Aorta (tissue), 5 donors: Measurements from ENCODE around the gene CHRNE. TPM values are rescaled to one million over a fixed set of nuclear protein-coding genes. Genes with fewer than 3 reads are reported as not detected.

Experiments used
- ATAC-seq: fragments of 200-7000 bp; cut with Tn5 transposase; one replicate; pipeline ENCODE4 v1.9.1; 2022; ENCODE audit warnings: moderate library complexity; ENCODE audit not compliant: low FRiP score
- DNase-seq, 2 donors: peaks; one replicate each; pipeline ENCODE4 v3.0.0-alpha.2; 2020
- H3K27ac ChIP-seq, 2 donors: one replicate each; pipeline ENCODE4 v1.5.1; 2013; ENCODE audit warnings: low read length in 2 of 2, mild to moderate bottlenecking in 2 of 2, moderate library complexity in 2 of 2, control low read depth in 1 of 2, inconsistent platforms in 1 of 2, low read depth in 1 of 2
- H3K27me3 ChIP-seq, 2 donors: one replicate each; pipeline ENCODE4 v1.6.1; 2013; ENCODE audit warnings: control low read depth in 1 of 2, low read length in 1 of 2, mild to moderate bottlenecking in 1 of 2, moderate library complexity in 1 of 2; ENCODE audit not compliant: insufficient read depth in 2 of 2, control insufficient read depth in 1 of 2
- H3K36me3 ChIP-seq, 2 donors: one replicate each; pipeline ENCODE4 v1.6.1; 2013; ENCODE audit warnings: control low read depth in 1 of 2, low read length in 1 of 2, mild to moderate bottlenecking in 1 of 2; ENCODE audit not compliant: insufficient read depth in 2 of 2, control insufficient read depth in 1 of 2
- H3K4me1 ChIP-seq, 2 donors: one replicate each; pipeline ENCODE4 v1.6.1; 2013; ENCODE audit warnings: low read length in 2 of 2, control low read depth in 1 of 2, mild to moderate bottlenecking in 1 of 2, moderate library complexity in 1 of 2; ENCODE audit not compliant: insufficient read depth in 2 of 2, control insufficient read depth in 1 of 2
- H3K4me3 ChIP-seq, 2 donors: one replicate each; pipeline ENCODE4 v1.5.1; 2013; ENCODE audit warnings: low read length in 2 of 2, control low read depth in 1 of 2, mild to moderate bottlenecking in 1 of 2
- H3K9me3 ChIP-seq: one replicate; pipeline ENCODE4 v1.6.1; 2013; ENCODE audit warnings: mild to moderate bottlenecking, low read length; ENCODE audit not compliant: control insufficient read depth
- WGBS, 2 donors: extraction: QIAGEN DNeasy Blood & Tissue Kit; methylation state at CpG; one replicate each; pipeline ENCODE4 v1.1.7; 2013; 5-methylcytosine and 5-hydroxymethylcytosine counted together
- intact Hi-C, 2 donors: fragments of 100-400 bp; cut with DNase I; formaldehyde crosslinking; loops; one replicate each; pipeline versions ENCODE4 v1.14.2 to v1.15.0; 2022
- polyA plus RNA-seq, 2 donors: library from polyadenylated mRNA; stranded (reverse); fragments of 200-250 nt; gene quantifications; one replicate each; pipeline ENCODE4 v1.2.3, GENCODE V29; 2013
- total RNA-seq, 2 donors: library from RNA; stranded (reverse); fragmentation: NEBNext Ultra II Directional; extraction: Animal tissue kit (Norgen Biotek cat#: 25700); gene quantifications; one replicate each; pipeline ENCODE4 v1.2.1, GENCODE V29; 2021
- donor health status: healthy with polysubstance abuse.
- donor health status: Bipolar disorder and iron deficiency.
- donor health status: DM: no; HTN: no; CAD: no.
- donor health status: DM: no; HTN: no; CAD: no.
- donor health status: DM: yes; HTN: yes; CAD: no.

The CHRNE gene
- total and polyA plus RNA-seq, 4 donors, result 0.61 to 1.6 (median 0.84) TPM; not detected in 1

GRCh38 chr17:4852567-4853207, 50.2 kb downstream of the CHRNE start:
- Histone ChIP-seq H3K27ac (no peak overlapping the region), H3K9me3 (no peaks in the 10 kb centered on the region), H3K4me1 (no peaks in the 10 kb centered on the region), H3K27me3 (no peaks in the 10 kb centered on the region), H3K4me3 (no peak overlapping the region), H3K36me3 (no peaks in the 10 kb centered on the region)
- DNase-seq, result no peak
- intact Hi-C loops, result no loop called here
- ATAC-seq, result no peak

GRCh38 chr17:4851084-4851483, 51.8 kb downstream of the CHRNE start:
- intact Hi-C loops, result no loop called here
- no peaks in the 10 kb centered on the region for H3K9me3 ChIP-seq
- 90 to 94% methylated on average over 3 of the region's 3 CpGs for WGBS, 2 donors
- no peaks in the 10 kb centered on the region for H3K27me3 ChIP-seq
- ATAC-seq, result no peak
- no peaks in the 10 kb centered on the region for H3K4me1 ChIP-seq
- H3K36me3 ChIP-seq, result no peaks in the 10 kb centered on the region
- H3K4me3 ChIP-seq, result no peak overlapping the region
- no peak overlapping the region for H3K27ac ChIP-seq
- DNase-seq, result no peak

GRCh38 chr17:4850246-4850645, 52.7 kb downstream of the CHRNE start:
- H3K4me1 ChIP-seq, result no peaks in the 10 kb centered on the region
- no peak overlapping the region for H3K27ac ChIP-seq
- DNase-seq (no peak), ATAC-seq (no peak)
- intact Hi-C loops, result no loop called here
- H3K36me3 ChIP-seq, result no peaks in the 10 kb centered on the region
- no peaks in the 10 kb centered on the region for H3K27me3 ChIP-seq
- no peaks in the 10 kb centered on the region for H3K9me3 ChIP-seq
- WGBS, 2 donors, result 89 to 92% methylated on average over 2 of the region's 2 CpGs
- H3K4me3 ChIP-seq, result no peak overlapping the region

- Histone ChIP-seq H3K4me3 (no peak overlapping the region), H3K27ac (no peak overlapping the region), H3K36me3 (no peaks in the 10 kb centered on the region), H3K4me1 (no peaks in the 10 kb centered on the region), H3K9me3 (no peaks in the 10 kb centered on the region), H3K27me3 (no peaks in the 10 kb centered on the region)
- DNase-seq, result no peak
- intact Hi-C loops, result no loop called here
- WGBS, 2 donors, result 88 to 93% methylated on average over 5 of the region's 5 CpGs
- no peak for ATAC-seq
These were observed 53.8 kb downstream of the CHRNE start for GRCh38 chr17:4849011-4849536.

Other genes starting within 250 kb of the CHRNE start
- gene PELP1, start 199.0 kb downstream of the CHRNE start, total RNA-seq, result 10 to 100 TPM; 34.6 to 49.4 TPM
- 10 to 100 TPM; 11.0 to 39.2 TPM for gene PELP1, start 199.0 kb downstream of the CHRNE start, polyA plus RNA-seq
- gene ARRB2, start 192.5 kb downstream of the CHRNE start, total RNA-seq, result 100 to 1,000 TPM in 1 of 2 donors, 10 to 100 TPM in 1; 71.8 to 119 TPM
- 10 to 100 TPM; 23.2 to 55.2 TPM for gene ARRB2, start 192.5 kb downstream of the CHRNE start, polyA plus RNA-seq
- gene MED11, start 171.7 kb downstream of the CHRNE start, total RNA-seq, result 10 to 100 TPM in 1 of 2 donors, 1 to 10 TPM in 1; 7.9 to 16.7 TPM
- gene MED11, start 171.7 kb downstream of the CHRNE start, polyA plus RNA-seq, result 10 to 100 TPM; 26.2 to 41.1 TPM
- 1 to 10 TPM; 2.1 to 7.7 TPM for gene ZMYND15, start 163.3 kb downstream of the CHRNE start, total RNA-seq
- 1 to 10 TPM in 1 of 2 donors, under 1 TPM in 1; 0.87 to 1.0 TPM for gene ZMYND15, start 163.3 kb downstream of the CHRNE start, polyA plus RNA-seq
- gene CXCL16, start 163.2 kb downstream of the CHRNE start, total RNA-seq, result 10 to 100 TPM; 35.9 to 64.0 TPM
- gene CXCL16, start 163.2 kb downstream of the CHRNE start, polyA plus RNA-seq, result 10 to 100 TPM; 11.0 to 33.7 TPM
- not detected for gene TM4SF5, start 131.2 kb downstream of the CHRNE start, total RNA-seq
- gene TM4SF5, start 131.2 kb downstream of the CHRNE start, polyA plus RNA-seq, result 10 to 100 TPM in 1 of 2 donors, not detected in 1; 18.4 TPM
- 10 to 100 TPM in 1 of 2 donors, 1 to 10 TPM in 1; 6.6 to 19.3 TPM for gene VMO1, start 116.7 kb downstream of the CHRNE start, total RNA-seq
- gene VMO1, start 116.7 kb downstream of the CHRNE start, polyA plus RNA-seq, result 10 to 100 TPM in 1 of 2 donors, 1 to 10 TPM in 1; 1.5 to 15.5 TPM
- not detected for gene GLTPD2, start 114.1 kb downstream of the CHRNE start, total RNA-seq
- 1 to 10 TPM in 1 of 2 donors, not detected in 1; 3.4 TPM for gene GLTPD2, start 114.1 kb downstream of the CHRNE start, polyA plus RNA-seq
- 10 to 100 TPM; 78.3 to 91.8 TPM for gene PSMB6, start 106.9 kb downstream of the CHRNE start, total RNA-seq
- 100 to 1,000 TPM; 171 to 186 TPM for gene PSMB6, start 106.9 kb downstream of the CHRNE start, polyA plus RNA-seq
- 10 to 100 TPM; 25.3 to 65.0 TPM for gene PLD2, start 95.9 kb downstream of the CHRNE start, total RNA-seq
- gene PLD2, start 95.9 kb downstream of the CHRNE start, polyA plus RNA-seq, result 10 to 100 TPM in 1 of 2 donors, 1 to 10 TPM in 1; 8.8 to 32.9 TPM
- 10 to 100 TPM; 64.2 to 97.5 TPM for gene MINK1, start 69.8 kb downstream of the CHRNE start, total RNA-seq
- 10 to 100 TPM; 22.2 to 40.0 TPM for gene MINK1, start 69.8 kb downstream of the CHRNE start, polyA plus RNA-seq
- 1 to 10 TPM; 2.5 to 2.9 TPM for gene C17orf107, start 3.6 kb downstream of the CHRNE start, total RNA-seq
- 1 to 10 TPM in 1 of 2 donors, under 1 TPM in 1; 0.49 to 1.1 TPM for gene C17orf107, start 3.6 kb downstream of the CHRNE start, polyA plus RNA-seq
- under 1 TPM in 1 of 2 donors, not detected in 1; 0.19 TPM for gene GP1BA, start 29.2 kb upstream of the CHRNE start, total RNA-seq
- under 1 TPM in 1 of 2 donors, not detected in 1; 0.08 TPM for gene GP1BA, start 29.2 kb upstream of the CHRNE start, polyA plus RNA-seq
- gene SLC25A11, start 36.9 kb upstream of the CHRNE start, total RNA-seq, result 10 to 100 TPM; 28.3 to 29.5 TPM
- 10 to 100 TPM; 31.8 to 41.6 TPM for gene SLC25A11, start 36.9 kb upstream of the CHRNE start, polyA plus RNA-seq
- 10 to 100 TPM; 45.6 to 51.8 TPM for gene RNF167, start 37.2 kb upstream of the CHRNE start, total RNA-seq
- 10 to 100 TPM; 39.3 to 89.3 TPM for gene RNF167, start 37.2 kb upstream of the CHRNE start, polyA plus RNA-seq
- 100 to 1,000 TPM; 440 to 554 TPM for gene PFN1, start 45.4 kb upstream of the CHRNE start, total RNA-seq
- gene PFN1, start 45.4 kb upstream of the CHRNE start, polyA plus RNA-seq, result 100 to 1,000 TPM; 543 to 728 TPM
- 1 to 10 TPM; 5.2 to 7.4 TPM for gene ENO3, start 48.0 kb upstream of the CHRNE start, total RNA-seq
- gene ENO3, start 48.0 kb upstream of the CHRNE start, polyA plus RNA-seq, result 10 to 100 TPM in 1 of 2 donors, 1 to 10 TPM in 1; 9.5 to 46.2 TPM
- gene SPAG7, start 64.7 kb upstream of the CHRNE start, total RNA-seq, result 10 to 100 TPM; 38.8 to 48.3 TPM
- gene SPAG7, start 64.7 kb upstream of the CHRNE start, polyA plus RNA-seq, result 100 to 1,000 TPM in 1 of 2 donors, 10 to 100 TPM in 1; 43.5 to 109 TPM
- gene CAMTA2, start 84.6 kb upstream of the CHRNE start, total RNA-seq, result 10 to 100 TPM; 62.2 to 68.1 TPM
- gene CAMTA2, start 84.6 kb upstream of the CHRNE start, polyA plus RNA-seq, result 10 to 100 TPM; 21.7 to 67.5 TPM
- 1 to 10 TPM; 1.2 to 1.9 TPM for gene INCA1, start 94.4 kb upstream of the CHRNE start, total RNA-seq
- 1 to 10 TPM; 1.3 to 4.9 TPM for gene INCA1, start 94.4 kb upstream of the CHRNE start, polyA plus RNA-seq
- gene KIF1C, start 94.9 kb upstream of the CHRNE start, total RNA-seq, result 100 to 1,000 TPM; 187 to 235 TPM
- gene KIF1C, start 94.9 kb upstream of the CHRNE start, polyA plus RNA-seq, result 100 to 1,000 TPM in 1 of 2 donors, 10 to 100 TPM in 1; 89.0 to 371 TPM
- not detected for gene SLC52A1, start 132.3 kb upstream of the CHRNE start, total RNA-seq
- under 1 TPM in 1 of 2 donors, not detected in 1; 0.88 TPM for gene SLC52A1, start 132.3 kb upstream of the CHRNE start, polyA plus RNA-seq
- gene ZFP3, start 175.4 kb upstream of the CHRNE start, total RNA-seq, result 1 to 10 TPM; 4.0 to 6.0 TPM
- gene ZFP3, start 175.4 kb upstream of the CHRNE start, polyA plus RNA-seq, result 1 to 10 TPM in 1 of 2 donors, under 1 TPM in 1; 0.75 to 3.0 TPM
- 1 to 10 TPM; 7.1 to 7.8 TPM for gene ZNF232, start 208.8 kb upstream of the CHRNE start, total RNA-seq
- 1 to 10 TPM; 5.9 to 6.1 TPM for gene ZNF232, start 208.8 kb upstream of the CHRNE start, polyA plus RNA-seq
- gene USP6, start 212.9 kb upstream of the CHRNE start, total RNA-seq, result under 1 TPM; 0.10 to 0.36 TPM
- gene USP6, start 212.9 kb upstream of the CHRNE start, polyA plus RNA-seq, result under 1 TPM in 1 of 2 donors, not detected in 1; 0.05 TPM